ENCODE results near the gene COL2A1.

DNA sequence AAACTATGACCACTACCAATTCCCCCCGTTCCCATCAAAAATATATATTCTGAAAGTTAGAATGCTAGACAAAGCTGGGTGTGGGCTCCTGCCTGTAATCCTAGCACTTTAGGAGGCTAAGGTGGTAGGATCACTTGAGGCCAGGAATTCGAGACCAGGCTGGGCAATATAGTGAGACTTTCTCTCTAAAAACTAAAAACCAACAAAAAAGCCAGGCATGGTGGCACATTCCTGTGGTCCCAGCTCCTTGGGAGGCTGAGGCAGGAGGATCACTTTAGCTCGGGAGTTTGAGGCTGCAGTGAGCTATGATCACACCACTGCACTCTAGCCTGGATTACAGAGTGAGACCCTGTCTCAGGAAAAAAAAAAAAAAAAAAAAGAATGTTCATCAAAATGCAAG, 48.8 kb upstream of the COL2A1 start:
- TF ChIP-seq, protein P1, sequence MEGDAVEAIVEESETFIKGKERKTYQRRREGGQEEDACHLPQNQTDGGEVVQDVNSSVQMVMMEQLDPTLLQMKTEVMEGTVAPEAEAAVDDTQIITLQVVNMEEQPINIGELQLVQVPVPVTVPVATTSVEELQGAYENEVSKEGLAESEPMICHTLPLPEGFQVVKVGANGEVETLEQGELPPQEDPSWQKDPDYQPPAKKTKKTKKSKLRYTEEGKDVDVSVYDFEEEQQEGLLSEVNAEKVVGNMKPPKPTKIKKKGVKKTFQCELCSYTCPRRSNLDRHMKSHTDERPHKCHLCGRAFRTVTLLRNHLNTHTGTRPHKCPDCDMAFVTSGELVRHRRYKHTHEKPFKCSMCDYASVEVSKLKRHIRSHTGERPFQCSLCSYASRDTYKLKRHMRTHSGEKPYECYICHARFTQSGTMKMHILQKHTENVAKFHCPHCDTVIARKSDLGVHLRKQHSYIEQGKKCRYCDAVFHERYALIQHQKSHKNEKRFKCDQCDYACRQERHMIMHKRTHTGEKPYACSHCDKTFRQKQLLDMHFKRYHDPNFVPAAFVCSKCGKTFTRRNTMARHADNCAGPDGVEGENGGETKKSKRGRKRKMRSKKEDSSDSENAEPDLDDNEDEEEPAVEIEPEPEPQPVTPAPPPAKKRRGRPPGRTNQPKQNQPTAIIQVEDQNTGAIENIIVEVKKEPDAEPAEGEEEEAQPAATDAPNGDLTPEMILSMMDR (IDR thresholded peaks at IDR 0.05), result no peak
- TF ChIP-seq SIN3A (IDR thresholded peaks at IDR 0.05; ENCODE audit: borderline replicate concordance, insufficient read depth, low read depth, low read length) (no peak), POLR2AphosphoS5 (IDR thresholded peaks at IDR 0.05; ENCODE audit: low read depth, low read length) (no peak), TCF7L2 (IDR thresholded peaks at IDR 0.05; ENCODE audit: low read depth, low read length) (no peak)
- TF ChIP-seq, protein P2, sequence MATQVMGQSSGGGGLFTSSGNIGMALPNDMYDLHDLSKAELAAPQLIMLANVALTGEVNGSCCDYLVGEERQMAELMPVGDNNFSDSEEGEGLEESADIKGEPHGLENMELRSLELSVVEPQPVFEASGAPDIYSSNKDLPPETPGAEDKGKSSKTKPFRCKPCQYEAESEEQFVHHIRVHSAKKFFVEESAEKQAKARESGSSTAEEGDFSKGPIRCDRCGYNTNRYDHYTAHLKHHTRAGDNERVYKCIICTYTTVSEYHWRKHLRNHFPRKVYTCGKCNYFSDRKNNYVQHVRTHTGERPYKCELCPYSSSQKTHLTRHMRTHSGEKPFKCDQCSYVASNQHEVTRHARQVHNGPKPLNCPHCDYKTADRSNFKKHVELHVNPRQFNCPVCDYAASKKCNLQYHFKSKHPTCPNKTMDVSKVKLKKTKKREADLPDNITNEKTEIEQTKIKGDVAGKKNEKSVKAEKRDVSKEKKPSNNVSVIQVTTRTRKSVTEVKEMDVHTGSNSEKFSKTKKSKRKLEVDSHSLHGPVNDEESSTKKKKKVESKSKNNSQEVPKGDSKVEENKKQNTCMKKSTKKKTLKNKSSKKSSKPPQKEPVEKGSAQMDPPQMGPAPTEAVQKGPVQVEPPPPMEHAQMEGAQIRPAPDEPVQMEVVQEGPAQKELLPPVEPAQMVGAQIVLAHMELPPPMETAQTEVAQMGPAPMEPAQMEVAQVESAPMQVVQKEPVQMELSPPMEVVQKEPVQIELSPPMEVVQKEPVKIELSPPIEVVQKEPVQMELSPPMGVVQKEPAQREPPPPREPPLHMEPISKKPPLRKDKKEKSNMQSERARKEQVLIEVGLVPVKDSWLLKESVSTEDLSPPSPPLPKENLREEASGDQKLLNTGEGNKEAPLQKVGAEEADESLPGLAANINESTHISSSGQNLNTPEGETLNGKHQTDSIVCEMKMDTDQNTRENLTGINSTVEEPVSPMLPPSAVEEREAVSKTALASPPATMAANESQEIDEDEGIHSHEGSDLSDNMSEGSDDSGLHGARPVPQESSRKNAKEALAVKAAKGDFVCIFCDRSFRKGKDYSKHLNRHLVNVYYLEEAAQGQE (IDR thresholded peaks at IDR 0.05; ENCODE audit: insufficient read depth in 1 of 2, low read depth in 2 of 2, low read length in 1 of 2), result no peak
